ENCODE measurements around the gene GRM2. TPM values are rescaled to one million over a fixed set of nuclear protein-coding genes. Genes with fewer than 3 reads are reported as not detected.
A peak's percentile ranks its signal among the peaks of the same experiment; 100 is the strongest.

GRM2 gene
- total and polyA plus RNA-seq, 7 donors, result under 0.01 to 1.3 (median 0.13) TPM; not detected in 3

DNA sequence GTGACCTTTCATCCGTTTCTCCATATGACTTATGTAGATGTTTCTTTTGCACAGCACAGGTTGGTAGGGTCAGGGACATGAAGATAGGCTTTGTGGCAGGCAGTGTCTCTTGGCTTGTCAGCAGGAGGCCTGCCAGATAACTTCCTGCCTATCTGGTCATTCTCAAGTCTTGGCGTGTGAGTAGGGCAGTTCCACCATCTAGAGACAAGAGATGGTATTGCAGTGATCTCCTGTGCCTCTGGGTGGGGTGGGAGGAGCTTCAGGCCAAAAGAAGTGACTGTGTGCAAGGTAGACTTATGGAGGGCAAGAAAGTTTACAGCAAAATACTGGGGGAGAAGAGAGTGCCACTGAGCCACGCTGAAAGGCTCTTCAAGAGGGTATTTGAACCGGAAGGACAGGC is 24.8 kb upstream of the GRM2 start:
- Histone ChIP-seq H3K4me3 (no peak overlapping the region), H3K9me3 (no peaks in the 10 kb centered on the region), H3K27ac (peak overlapping the region in 2 of 4 donors; percentile 30 to 31), H3K4me1 (peaks cover 0 to 30% (median 18%) of the 10 kb centered on the region in 4 donors), H3K36me3 (peaks cover 7 to 45% (median 20%) of the 10 kb centered on the region in 4 donors), H3K27me3 (no peaks in the 10 kb centered on the region)
- intact Hi-C loops (cut with DNase I), result no loop called here
- peak; percentile 34 to 91 (median 78) for TF ChIP-seq POLR2AphosphoS5 (IDR thresholded peaks at IDR 0.05)
- TF ChIP-seq EP300 (IDR thresholded peaks at IDR 0.05), result no peak
- TF ChIP-seq, protein P1, sequence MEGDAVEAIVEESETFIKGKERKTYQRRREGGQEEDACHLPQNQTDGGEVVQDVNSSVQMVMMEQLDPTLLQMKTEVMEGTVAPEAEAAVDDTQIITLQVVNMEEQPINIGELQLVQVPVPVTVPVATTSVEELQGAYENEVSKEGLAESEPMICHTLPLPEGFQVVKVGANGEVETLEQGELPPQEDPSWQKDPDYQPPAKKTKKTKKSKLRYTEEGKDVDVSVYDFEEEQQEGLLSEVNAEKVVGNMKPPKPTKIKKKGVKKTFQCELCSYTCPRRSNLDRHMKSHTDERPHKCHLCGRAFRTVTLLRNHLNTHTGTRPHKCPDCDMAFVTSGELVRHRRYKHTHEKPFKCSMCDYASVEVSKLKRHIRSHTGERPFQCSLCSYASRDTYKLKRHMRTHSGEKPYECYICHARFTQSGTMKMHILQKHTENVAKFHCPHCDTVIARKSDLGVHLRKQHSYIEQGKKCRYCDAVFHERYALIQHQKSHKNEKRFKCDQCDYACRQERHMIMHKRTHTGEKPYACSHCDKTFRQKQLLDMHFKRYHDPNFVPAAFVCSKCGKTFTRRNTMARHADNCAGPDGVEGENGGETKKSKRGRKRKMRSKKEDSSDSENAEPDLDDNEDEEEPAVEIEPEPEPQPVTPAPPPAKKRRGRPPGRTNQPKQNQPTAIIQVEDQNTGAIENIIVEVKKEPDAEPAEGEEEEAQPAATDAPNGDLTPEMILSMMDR (IDR thresholded peaks at IDR 0.05), result peak; percentile 73 to 83 (median 80)
- TF ChIP-seq POLR2A (IDR thresholded peaks at IDR 0.05), result no peak
- peak; percentile 83 for DNase-seq
- WGBS, 2 donors, result 25 to 26% methylated on average over 4 of the region's 4 CpGs

DNA sequence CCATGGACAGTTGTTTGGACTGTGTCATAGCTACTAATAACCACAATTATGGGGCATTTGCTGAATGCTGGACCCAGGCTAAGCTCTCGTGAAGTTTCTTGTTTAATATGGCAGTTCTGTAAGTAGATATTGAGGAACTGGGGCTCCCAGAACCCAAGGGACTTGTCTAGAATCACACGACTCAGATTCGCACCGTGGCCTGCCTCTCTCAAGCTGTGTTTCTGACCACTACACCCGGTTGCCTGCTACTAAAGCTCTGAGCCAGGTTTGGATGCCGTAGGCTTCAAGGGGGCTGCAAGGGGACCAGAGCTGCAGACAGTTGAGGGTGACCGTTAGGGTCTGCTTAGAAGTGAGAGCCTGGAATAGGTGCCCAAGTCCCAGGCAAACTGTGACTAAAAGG is 24.3 kb upstream of the GRM2 start:
- no peak for TF ChIP-seq EP300 (IDR thresholded peaks at IDR 0.05)
- TF ChIP-seq, protein P1 (IDR thresholded peaks at IDR 0.05), result no peak
- no peak for TF ChIP-seq POLR2A (IDR thresholded peaks at IDR 0.05)
- no peak for TF ChIP-seq POLR2AphosphoS5 (IDR thresholded peaks at IDR 0.05)
- 77 to 81% methylated on average over 7 of the region's 7 CpGs for WGBS, 2 donors
- intact Hi-C loops (cut with DNase I), result no loop called here
- no peaks in the 10 kb centered on the region for H3K27me3 ChIP-seq
- no peaks in the 10 kb centered on the region for H3K9me3 ChIP-seq
- H3K36me3 ChIP-seq, result peaks cover 7 to 47% (median 20%) of the 10 kb centered on the region in 4 donors
- H3K27ac ChIP-seq, result no peak overlapping the region
- H3K4me1 ChIP-seq, result peaks cover 0 to 31% (median 18%) of the 10 kb centered on the region in 4 donors
- no peak for DNase-seq
- H3K4me3 ChIP-seq, result no peak overlapping the region

DNA sequence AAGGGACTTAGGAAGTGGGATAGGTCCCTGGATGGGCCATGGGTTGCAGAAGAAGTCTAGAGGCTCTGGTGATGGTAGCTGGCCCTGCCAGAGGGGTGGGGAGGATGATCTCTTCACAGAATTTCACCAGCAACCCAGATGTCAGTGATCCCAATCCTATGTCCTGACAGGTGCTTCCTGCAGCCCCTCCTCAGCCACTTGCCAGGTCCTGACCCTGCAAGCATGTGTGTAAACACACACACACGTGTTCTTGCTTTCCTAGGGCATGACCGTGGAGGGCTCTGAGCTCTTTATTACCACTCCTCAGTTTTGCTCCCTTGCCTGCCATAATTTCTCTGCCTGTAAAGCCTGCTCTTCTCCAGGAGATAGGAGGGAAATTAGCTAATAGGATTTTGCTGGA is 23.3 kb upstream of the GRM2 start:
- intact Hi-C loops (cut with DNase I), result no loop called here
- WGBS, 2 donors, result 64 to 76% methylated on average over 2 of the region's 2 CpGs
- no peaks in the 10 kb centered on the region for H3K27me3 ChIP-seq
- peaks cover 0 to 31% (median 18%) of the 10 kb centered on the region in 4 donors for H3K4me1 ChIP-seq
- no peak for DNase-seq
- TF ChIP-seq EP300 (IDR thresholded peaks at IDR 0.05) (no peak), POLR2AphosphoS5 (IDR thresholded peaks at IDR 0.05) (no peak), POLR2A (IDR thresholded peaks at IDR 0.05) (no peak)
- TF ChIP-seq, protein P1 (IDR thresholded peaks at IDR 0.05), result no peak
- no peak overlapping the region for H3K4me3 ChIP-seq
- H3K9me3 ChIP-seq, result no peaks in the 10 kb centered on the region
- no peak overlapping the region for H3K27ac ChIP-seq
- peaks cover 7 to 50% (median 22%) of the 10 kb centered on the region in 4 donors for H3K36me3 ChIP-seq

DNA sequence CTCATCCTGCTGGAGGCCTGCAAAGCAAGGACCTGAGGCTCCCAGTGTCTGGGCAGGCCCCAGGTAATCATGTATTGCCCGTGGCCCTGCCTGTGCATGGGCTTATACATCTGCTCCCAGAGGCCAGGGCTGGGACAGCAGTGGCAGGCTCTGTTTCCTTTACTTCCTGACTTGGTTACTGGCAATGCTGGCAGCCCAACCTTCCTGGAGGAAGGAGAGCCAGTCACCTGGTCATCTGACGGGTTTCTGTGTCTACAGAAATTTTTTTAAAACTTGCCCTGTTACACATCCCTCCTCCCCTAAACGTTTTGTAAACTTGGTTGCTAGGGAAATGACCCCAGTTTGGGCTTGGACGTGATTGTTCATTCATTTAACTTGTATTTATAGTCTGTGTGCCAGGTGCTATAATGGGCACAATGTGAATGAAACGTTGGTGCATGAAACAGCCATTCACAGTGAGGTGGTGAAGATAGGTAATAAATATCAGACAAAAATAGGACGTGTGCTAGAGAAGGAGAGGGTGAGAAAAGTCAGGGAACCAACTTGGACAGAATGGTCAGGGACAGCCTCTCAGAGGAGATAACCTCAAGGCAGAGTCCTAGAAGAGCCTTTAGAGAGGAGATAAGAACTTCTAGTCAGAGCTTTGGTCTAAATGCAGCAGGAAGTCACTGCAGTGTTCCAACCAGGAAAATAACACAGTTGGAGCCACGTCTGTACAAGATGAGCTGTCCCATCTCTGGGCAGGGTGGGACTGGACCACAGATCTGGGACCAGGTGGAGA is 21.7 kb upstream of the GRM2 start:
- peaks cover 7 to 59% (median 25%) of the 10 kb centered on the region in 4 donors for H3K36me3 ChIP-seq
- WGBS, 2 donors, result 53 to 62% methylated on average over 7 of the region's 7 CpGs
- H3K27ac ChIP-seq, result peak overlapping the region in 3 of 4 donors; percentile 34 to 73 (median 47)
- peaks cover 0 to 31% (median 18%) of the 10 kb centered on the region in 4 donors for H3K4me1 ChIP-seq
- no peak for DNase-seq
- TF ChIP-seq, protein P1 (IDR thresholded peaks at IDR 0.05), result no peak
- TF ChIP-seq POLR2A (IDR thresholded peaks at IDR 0.05) (no peak), EP300 (IDR thresholded peaks at IDR 0.05) (no peak), POLR2AphosphoS5 (IDR thresholded peaks at IDR 0.05) (peak in 1 of 4 donors; percentile 32)
- intact Hi-C loops (cut with DNase I), result no loop called here
- no peaks in the 10 kb centered on the region for H3K27me3 ChIP-seq
- no peak overlapping the region for H3K4me3 ChIP-seq
- no peaks in the 10 kb centered on the region for H3K9me3 ChIP-seq
